HG02763 (cell line): ENCODE results near the gene SLC5A4.
"Not testable (repeated sequence)": the region's sequence is repeated elsewhere in the genome, so short reads cannot be mapped to it uniquely, and the experiment has no call there.

Experiments
- ATAC-seq: cut with Tn5 transposase; IDR thresholded peaks from one replicate; pipeline ENCODE4 v1.9.1; 2021; ENCODE audit warnings: mild to moderate bottlenecking, moderate library complexity; ENCODE audit not compliant: unreplicated experiment

Gene SLC5A4

GRCh38 chr22:32255217-32255616 is at the start of gene SLC5A4:
TSS of gene SLC5A4 (minus strand) at chr22:32255347. CDS start at chr22:32255329, 18 bp downstream.
- no peak for ATAC-seq

GRCh38 chr22:32293921-32294320 is 38.8 kb upstream of the SLC5A4 start:
- not testable (repeated sequence) for ATAC-seq

GRCh38 chr22:32286290-32286840 is 31.2 kb upstream of the SLC5A4 start:
- no peak for ATAC-seq

- ATAC-seq, result no peak
These were observed 25.9 kb upstream of the SLC5A4 start for GRCh38 chr22:32281072-32281471.

GRCh38 chr22:32275353-32275752 is 20.2 kb upstream of the SLC5A4 start:
- ATAC-seq, result not testable (repeated sequence)

GRCh38 chr22:32271389-32271788 is 16.2 kb upstream of the SLC5A4 start:
- no peak for ATAC-seq

- no peak for ATAC-seq
These were observed 15.7 kb upstream of the SLC5A4 start for GRCh38 chr22:32270641-32271369.

- ATAC-seq, result no peak
These were observed 14.2 kb upstream of the SLC5A4 start for GRCh38 chr22:32269316-32269715.

GRCh38 chr22:32267011-32267410 is 11.9 kb upstream of the SLC5A4 start:
- no peak for ATAC-seq

- ATAC-seq, result no peak
These were observed 11.0 kb upstream of the SLC5A4 start for GRCh38 chr22:32265882-32266767.

GRCh38 chr22:32263678-32264077 is 8.5 kb upstream of the SLC5A4 start:
- not testable (repeated sequence) for ATAC-seq

GRCh38 chr22:32261306-32261705 is 6.2 kb upstream of the SLC5A4 start:
- ATAC-seq, result no peak

- no peak for ATAC-seq
These were observed 3.6 kb upstream of the SLC5A4 start for GRCh38 chr22:32258791-32259190.

GRCh38 chr22:32255726-32256125 is 579 bp upstream of the SLC5A4 start:
- no peak for ATAC-seq

GRCh38 chr22:32249231-32249630 is 5.9 kb downstream of the SLC5A4 start:
- no peak for ATAC-seq

GRCh38 chr22:32248276-32248675 is 6.9 kb downstream of the SLC5A4 start:
- ATAC-seq, result no peak

GRCh38 chr22:32246166-32246565 is 9.0 kb downstream of the SLC5A4 start:
- no peak for ATAC-seq

- no peak for ATAC-seq
These were observed 10.1 kb downstream of the SLC5A4 start for GRCh38 chr22:32245042-32245441.

- no peak for ATAC-seq
These were observed 10.6 kb downstream of the SLC5A4 start for GRCh38 chr22:32244547-32244946.

- ATAC-seq, result no peak
These were observed 14.7 kb downstream of the SLC5A4 start for GRCh38 chr22:32240461-32240860.

- no peak for ATAC-seq
These were observed 17.2 kb downstream of the SLC5A4 start for GRCh38 chr22:32237906-32238305.

GRCh38 chr22:32236970-32237369 is 18.2 kb downstream of the SLC5A4 start:
- ATAC-seq, result no peak
